ACC112 (cell line): ENCODE data around the gene PLET1.

Experiments
- H2AFZ ChIP-seq: fragments of 200-600 bp; sonication (generic); one replicate; pipeline ENCODE4 v1.6.0; 2017; ENCODE audit warnings: antibody characterized with exemption, low read length; ENCODE audit not compliant: unreplicated experiment
- H3K27ac ChIP-seq: fragments of 200-600 bp; sonication (generic); 2 replicates; pipeline ENCODE4 v1.5.1; 2014; ENCODE audit warnings: low read depth, mild to moderate bottlenecking, antibody characterized with exemption, low read length, moderate library complexity
- H3K27me3 ChIP-seq: fragments of 200-600 bp; sonication (generic); 2 replicates; pipeline ENCODE4 v1.6.1; 2014; ENCODE audit warnings: mild to moderate bottlenecking, antibody characterized with exemption, low read length, moderate library complexity, mixed read lengths; ENCODE audit not compliant: insufficient read depth
- H3K36me3 ChIP-seq: fragments of 200-600 bp; sonication (generic); 2 replicates; pipeline ENCODE4 v1.6.1; 2016; ENCODE audit warnings: mild to moderate bottlenecking, antibody characterized with exemption, low read length, moderate library complexity, mixed read lengths; ENCODE audit not compliant: insufficient read depth
- H3K4me1 ChIP-seq: fragments of 200-600 bp; sonication (generic); one replicate; pipeline ENCODE4 v1.6.1; 2016; ENCODE audit warnings: low read length, mixed read lengths; ENCODE audit not compliant: insufficient read depth, unreplicated experiment, control insufficient read depth
- H3K4me3 ChIP-seq: fragments of 200-600 bp; sonication (generic); 2 replicates; pipeline ENCODE4 v1.5.1; 2014; ENCODE audit warnings: mild to moderate bottlenecking, low read depth, low read length
- H3K79me2 ChIP-seq: fragments of 200-600 bp; sonication (generic); one replicate; pipeline ENCODE4 v1.6.0; 2016; ENCODE audit warnings: low read length; ENCODE audit not compliant: control insufficient read depth, unreplicated experiment, insufficient read depth

Gene PLET1

DNA sequence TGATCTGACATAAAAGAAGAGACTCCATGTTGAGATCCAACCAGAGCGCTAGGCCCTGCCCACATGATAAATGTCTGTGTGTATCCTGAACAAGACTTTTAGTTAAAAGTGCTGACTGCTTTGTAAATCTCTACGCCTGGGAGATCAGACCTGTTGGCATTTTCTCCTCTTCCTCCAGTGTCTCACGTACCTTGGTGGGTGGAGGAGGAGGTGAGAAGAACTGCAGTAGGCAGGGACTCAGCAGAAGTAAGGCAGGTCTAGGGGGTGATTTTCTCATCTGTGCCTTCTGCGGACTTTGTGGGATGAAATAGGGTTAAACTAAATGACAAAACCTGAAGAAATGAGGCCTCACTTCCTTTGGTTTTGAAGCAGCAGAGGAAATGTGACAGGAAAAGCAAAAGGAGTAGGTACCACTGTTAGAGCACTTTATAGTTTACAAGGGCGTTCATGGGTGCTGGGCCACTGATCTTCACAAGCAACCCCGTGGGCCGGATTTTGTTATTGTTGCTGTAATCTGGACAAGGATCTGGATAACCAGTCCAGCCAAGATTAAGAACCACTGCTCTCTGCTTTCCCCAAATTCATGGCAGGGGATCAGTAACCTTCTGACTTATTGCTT lies 36.7 kb upstream of the PLET1 start:
- Histone ChIP-seq H3K27me3 (no peaks in the 10 kb centered on the region), H3K36me3 (no peaks in the 10 kb centered on the region), H3K79me2 (no peaks in the 10 kb centered on the region), H3K4me1 (peaks cover 32% of the 10 kb centered on the region), H3K27ac (no peak overlapping the region), H3K4me3 (no peak overlapping the region), H2AFZ (no peak overlapping the region)

DNA sequence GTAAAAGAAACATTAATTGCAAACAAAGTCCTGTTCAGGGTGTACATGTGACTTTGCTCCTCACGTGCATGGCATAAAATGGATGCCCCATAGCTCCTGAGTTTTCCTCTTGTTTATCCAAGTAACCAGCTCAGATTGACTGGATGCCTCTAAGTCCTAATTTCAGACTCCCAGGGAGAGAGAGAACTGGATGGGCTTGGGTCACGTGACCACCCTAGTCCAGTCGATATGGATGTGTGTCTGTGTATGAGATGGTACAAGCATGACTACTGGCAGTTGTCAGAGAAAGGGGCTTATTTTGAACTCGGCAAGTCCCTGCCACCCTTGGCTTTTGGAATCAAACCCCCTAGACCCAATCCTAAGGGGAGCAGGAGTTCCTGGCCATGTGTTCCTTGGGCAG lies 35.4 kb upstream of the PLET1 start:
- Histone ChIP-seq H3K36me3 (no peaks in the 10 kb centered on the region), H3K4me3 (no peak overlapping the region), H3K27me3 (no peaks in the 10 kb centered on the region), H3K79me2 (no peaks in the 10 kb centered on the region), H2AFZ (no peak overlapping the region), H3K27ac (no peak overlapping the region), H3K4me1 (peaks cover 35% of the 10 kb centered on the region)

DNA sequence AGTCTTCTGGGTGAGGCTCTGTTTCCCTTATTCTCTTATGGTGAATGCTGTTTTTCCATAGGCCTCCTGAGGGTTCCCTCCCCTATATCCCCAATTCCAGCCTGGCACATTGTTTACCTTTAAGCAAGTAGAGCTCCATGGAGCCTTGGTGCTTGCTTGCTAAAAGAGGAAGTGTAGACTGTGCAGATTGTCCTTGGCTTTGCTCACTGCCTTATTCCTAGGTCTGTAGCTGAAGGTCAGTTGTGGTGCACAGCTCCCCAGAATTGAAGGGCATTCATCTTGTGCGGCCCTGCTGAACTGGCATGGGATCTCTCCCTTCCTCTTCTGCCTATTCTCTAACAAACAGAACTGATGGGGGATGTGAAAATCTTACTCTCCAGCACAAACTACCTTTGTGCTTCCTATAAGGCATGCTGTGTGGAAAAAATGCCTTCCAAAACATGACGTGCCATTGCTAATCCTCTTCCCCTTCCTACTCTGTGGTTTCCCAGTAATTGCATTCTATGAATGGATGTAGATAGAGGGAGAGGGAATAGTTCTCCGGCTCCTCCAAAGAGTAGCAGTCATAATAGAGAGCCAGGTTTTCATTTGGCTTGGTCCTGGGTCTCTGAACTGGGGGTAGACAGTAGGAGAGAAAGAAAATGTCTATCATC lies 34.2 kb upstream of the PLET1 start:
- Histone ChIP-seq H3K4me1 (peaks cover 35% of the 10 kb centered on the region), H3K27ac (no peak overlapping the region)

DNA sequence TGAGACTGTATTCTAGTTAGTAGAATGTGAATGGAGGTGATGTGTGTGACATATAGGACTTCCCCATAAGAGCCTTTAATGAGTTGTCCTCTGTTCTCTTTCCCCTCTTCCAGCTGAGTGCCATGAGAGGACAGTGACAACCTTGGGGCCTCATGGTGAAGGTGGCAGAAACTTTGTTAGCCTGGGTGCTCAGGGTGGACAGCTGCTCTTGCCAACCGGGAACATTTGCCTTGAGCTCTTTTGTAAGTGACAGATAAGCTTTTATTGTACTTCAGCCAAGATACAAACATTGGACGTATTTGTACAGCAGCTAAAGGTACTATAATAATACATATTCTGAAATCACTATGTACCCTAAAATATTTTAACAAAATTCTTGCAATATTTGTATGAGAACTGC lies 33.0 kb upstream of the PLET1 start:
- Histone ChIP-seq H3K27ac (peak overlapping the region; percentile 95), H3K36me3 (no peaks in the 10 kb centered on the region), H3K4me3 (peak overlapping the region; percentile 25; the same call in 1 of the 2 replicates), H3K4me1 (peaks cover 31% of the 10 kb centered on the region), H3K79me2 (no peaks in the 10 kb centered on the region), H2AFZ (peak overlapping the region; percentile 84), H3K27me3 (no peaks in the 10 kb centered on the region)

More for the DNA sequence above, 34.2 kb upstream of the PLET1 start:
- Histone ChIP-seq H3K4me3 (no peak overlapping the region), H3K27me3 (no peaks in the 10 kb centered on the region), H3K79me2 (no peaks in the 10 kb centered on the region), H3K36me3 (no peaks in the 10 kb centered on the region), H2AFZ (no peak overlapping the region)

DNA sequence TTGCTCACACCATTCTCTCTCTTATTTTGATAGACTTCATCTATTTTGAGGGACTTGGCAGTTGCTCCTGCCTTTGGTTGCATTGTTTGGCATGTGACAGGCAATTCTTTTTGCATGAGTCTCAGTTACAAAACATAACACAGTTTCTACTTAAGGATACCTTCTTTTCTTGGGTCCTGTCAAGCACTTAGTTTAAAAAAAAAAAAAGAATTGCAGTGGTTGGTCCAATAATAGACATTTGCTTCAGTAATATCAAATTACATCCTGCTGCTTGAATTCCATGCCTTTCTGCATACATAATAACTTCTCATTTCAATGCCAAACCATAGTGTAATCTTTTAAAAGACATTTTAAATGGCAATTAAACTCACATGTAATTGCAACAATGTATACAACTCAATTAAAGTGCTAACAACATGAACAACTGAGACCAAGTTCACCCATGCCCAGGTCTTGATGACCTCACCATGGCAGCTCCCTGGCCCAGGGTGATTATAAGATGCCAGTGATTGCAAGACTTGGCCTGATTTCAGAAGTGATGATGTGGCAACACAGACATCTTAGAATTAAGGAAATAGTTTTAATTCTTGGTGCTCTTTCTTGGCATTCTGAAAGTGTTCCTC lies 32.2 kb upstream of the PLET1 start:
- H3K4me3 ChIP-seq: peak overlapping the region; percentile 25
- peaks cover 31% of the 10 kb centered on the region for H3K4me1 ChIP-seq
- peak overlapping the region; percentile 95 for H3K27ac ChIP-seq
- H3K27me3 ChIP-seq: no peaks in the 10 kb centered on the region
- H3K36me3 ChIP-seq: no peaks in the 10 kb centered on the region
- no peak overlapping the region for H2AFZ ChIP-seq
- H3K79me2 ChIP-seq: no peaks in the 10 kb centered on the region

DNA sequence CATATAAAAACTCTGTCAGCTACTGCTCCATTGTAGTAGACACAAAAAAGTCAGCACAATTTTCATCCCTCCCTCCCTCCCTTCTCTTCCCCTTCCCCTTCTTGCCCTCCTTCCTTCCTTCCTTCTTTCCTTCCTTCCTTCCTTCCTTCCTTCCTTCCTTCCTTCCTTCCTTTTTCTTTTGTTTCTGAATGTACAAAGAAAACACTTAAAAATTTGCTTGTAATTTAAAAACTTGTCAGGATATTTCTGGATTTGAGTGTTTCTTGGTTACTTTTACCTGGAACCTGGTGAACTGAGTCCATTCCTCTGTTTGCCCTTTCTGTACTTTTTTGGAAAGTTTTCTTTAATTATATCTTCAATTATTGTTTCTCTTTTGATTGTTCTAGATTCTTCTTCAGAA lies 31.5 kb upstream of the PLET1 start:
- no peaks in the 10 kb centered on the region for H3K27me3 ChIP-seq
- H2AFZ ChIP-seq: no peak overlapping the region
- H3K27ac ChIP-seq: peak overlapping the region; percentile 95
- H3K36me3 ChIP-seq: no peaks in the 10 kb centered on the region
- H3K4me3 ChIP-seq: peak overlapping the region; percentile 25
- H3K4me1 ChIP-seq: peaks cover 31% of the 10 kb centered on the region
- no peaks in the 10 kb centered on the region for H3K79me2 ChIP-seq

DNA sequence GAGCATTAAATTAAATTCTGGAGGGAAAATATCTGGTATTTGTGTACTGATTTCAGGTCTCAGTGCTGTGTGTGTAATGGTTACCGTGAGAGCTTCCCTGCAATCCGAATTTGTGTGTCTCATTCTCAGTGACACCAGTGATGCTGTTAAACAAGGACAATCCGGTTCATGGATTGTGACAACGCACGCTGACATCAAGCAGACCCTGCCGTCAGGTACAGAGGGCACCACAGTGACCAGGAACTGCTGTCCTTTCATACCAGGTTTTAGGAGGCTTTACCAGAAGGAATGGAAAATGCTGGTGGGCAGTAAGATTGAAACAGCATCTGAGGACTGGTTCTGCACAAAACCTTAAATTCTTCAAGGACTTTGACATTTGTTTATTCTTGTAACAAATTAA lies 30.5 kb upstream of the PLET1 start:
- Histone ChIP-seq H3K27ac (peak overlapping the region; percentile 95; the same call in 1 of the 2 replicates), H3K36me3 (no peaks in the 10 kb centered on the region), H2AFZ (no peak overlapping the region), H3K27me3 (no peaks in the 10 kb centered on the region), H3K79me2 (no peaks in the 10 kb centered on the region), H3K4me1 (peaks cover 33% of the 10 kb centered on the region), H3K4me3 (peak overlapping the region; percentile 74)

DNA sequence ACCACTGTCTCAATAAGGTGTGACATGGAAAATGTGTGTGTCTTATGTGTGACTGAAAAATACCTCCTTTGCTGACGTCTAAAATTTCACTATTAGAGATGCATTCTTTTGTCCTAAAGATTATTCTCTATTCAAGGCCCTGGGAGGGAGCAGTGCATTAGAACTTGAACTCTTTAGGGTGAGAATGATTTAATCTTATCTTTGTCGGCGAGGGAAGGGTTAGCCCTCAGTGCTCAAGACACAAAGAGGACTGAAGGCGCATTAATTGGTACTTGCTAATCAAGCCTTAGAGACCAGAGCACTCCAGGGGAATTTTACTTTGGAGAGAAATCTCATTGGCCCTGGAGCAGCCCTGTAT lies 29.8 kb upstream of the PLET1 start:
- no peaks in the 10 kb centered on the region for H3K36me3 ChIP-seq
- peaks cover 35% of the 10 kb centered on the region for H3K4me1 ChIP-seq
- no peak overlapping the region for H3K27ac ChIP-seq
- H3K4me3 ChIP-seq: peak overlapping the region; percentile 74
- H2AFZ ChIP-seq: peak overlapping the region; percentile 9
- peaks cover 4% of the 10 kb centered on the region; the same call in 1 of the 2 replicates for H3K27me3 ChIP-seq
- no peaks in the 10 kb centered on the region for H3K79me2 ChIP-seq

DNA sequence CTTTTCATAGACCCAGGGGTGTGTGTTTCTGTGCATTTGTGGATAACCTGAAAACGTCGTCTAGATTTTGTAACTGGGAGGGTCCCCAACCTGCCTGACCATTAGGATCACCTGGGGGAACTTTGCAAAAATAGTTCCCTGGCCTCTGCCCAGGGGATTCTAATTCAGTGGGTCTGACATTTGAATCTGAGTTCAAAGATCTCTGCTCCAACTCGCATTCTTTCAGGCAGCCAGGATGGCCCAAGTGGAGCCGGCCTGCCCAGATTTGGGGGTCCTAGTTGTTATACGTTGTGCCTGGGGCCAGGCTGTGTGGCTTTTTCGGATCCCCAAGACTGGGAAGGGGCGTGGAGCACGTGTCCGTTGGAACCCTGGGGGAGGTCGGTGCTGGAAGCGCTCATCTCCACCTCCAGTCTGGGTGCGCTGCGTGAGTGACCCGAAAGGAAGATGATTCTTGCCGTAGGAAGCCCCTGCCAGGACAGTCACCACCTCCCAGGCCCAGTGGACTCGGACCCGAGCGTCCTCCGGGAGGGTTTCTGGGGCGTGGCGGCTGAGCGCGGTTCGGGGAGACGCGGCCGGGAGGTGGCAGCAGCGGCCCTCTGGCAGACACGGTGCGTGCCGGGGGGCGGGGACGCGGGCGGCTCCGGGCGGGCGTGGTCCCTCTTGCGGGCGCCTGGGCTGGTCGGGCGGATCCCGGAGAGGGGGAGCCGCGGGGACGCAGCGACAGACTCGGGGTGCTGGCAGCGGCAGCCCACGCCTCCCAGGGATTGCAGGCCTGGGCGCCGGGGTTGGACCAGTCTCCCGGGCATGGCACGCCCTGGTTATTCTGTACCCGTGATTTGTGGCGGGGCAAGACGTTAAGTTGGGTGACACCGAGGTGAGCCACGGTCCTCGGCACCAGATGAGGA lies 29.2 kb upstream of the PLET1 start:
- H2AFZ ChIP-seq: peak overlapping the region; percentile 91
- H3K79me2 ChIP-seq: no peaks in the 10 kb centered on the region
- peaks cover 35% of the 10 kb centered on the region for H3K4me1 ChIP-seq
- no peak overlapping the region for H3K27ac ChIP-seq
- peaks cover 4% of the 10 kb centered on the region; the same call in 1 of the 2 replicates for H3K27me3 ChIP-seq
- no peaks in the 10 kb centered on the region for H3K36me3 ChIP-seq
- peak overlapping the region; percentile 74 for H3K4me3 ChIP-seq

DNA sequence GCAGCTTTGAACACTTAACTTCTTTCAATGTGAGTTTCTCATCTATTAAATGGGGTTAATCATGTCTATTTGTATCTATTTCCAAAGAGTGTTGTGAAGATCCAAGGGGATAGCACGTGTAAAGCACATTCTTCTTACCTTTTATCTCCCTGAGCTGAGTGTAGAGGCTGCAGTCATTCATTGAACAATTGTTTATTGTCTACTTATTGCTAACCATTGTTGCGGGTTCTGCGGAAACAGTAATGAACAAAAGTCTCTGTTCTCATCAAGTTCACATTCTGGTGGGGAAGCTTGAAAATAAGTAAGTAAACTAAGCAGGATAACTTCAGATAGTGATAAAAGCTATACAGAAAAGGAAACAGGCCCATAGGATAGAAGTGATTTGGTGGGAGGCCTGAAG lies 27.4 kb upstream of the PLET1 start:
- H3K4me3 ChIP-seq: no peak overlapping the region

More for the DNA sequence above, 27.4 kb upstream of the PLET1 start:
- no peak overlapping the region for H3K27ac ChIP-seq
- peaks cover 24% of the 10 kb centered on the region for H3K4me1 ChIP-seq
- no peaks in the 10 kb centered on the region for H3K79me2 ChIP-seq
- peaks cover 4% of the 10 kb centered on the region; the same call in 1 of the 2 replicates for H3K27me3 ChIP-seq
- no peaks in the 10 kb centered on the region for H3K36me3 ChIP-seq
- no peak overlapping the region for H2AFZ ChIP-seq
